Esophagus muscularis mucosa (tissue), 4 donors: ENCODE measurements around the gene PLEKHA3. TPM values are rescaled to one million over a fixed set of nuclear protein-coding genes. Genes with fewer than 3 reads are reported as not detected.
"Not testable (repeated sequence)": the region's sequence is repeated elsewhere in the genome, so short reads cannot be mapped to it uniquely, and the experiment has no call there.

Experiments used
- DNase-seq: peaks from one replicate; pipeline ENCODE4 v3.0.0-alpha.2; 2017; ENCODE audit errors: extremely low spot score
- H3K27ac ChIP-seq, 4 donors: fragments of 200-600 bp; sonication (generic); replicated peaks in 1 of 4; 1 replicate in 3 of 4; 2 replicates in 1 of 4; pipeline ENCODE4 v1.5.1; 2016 to 2019; ENCODE audit warnings: mild to moderate bottlenecking in 1 of 4
- H3K27me3 ChIP-seq, 4 donors: fragments of 200-600 bp; sonication (generic); one replicate each; pipeline versions ENCODE4 v1.5.1 to v1.6.0; 2016 to 2019
- H3K36me3 ChIP-seq, 4 donors: fragments of 200-600 bp; sonication (generic); one replicate each; pipeline ENCODE4 v1.5.1; 2016 to 2019
- H3K4me1 ChIP-seq, 4 donors: fragments of 200-600 bp; sonication (generic); one replicate each; pipeline ENCODE4 v1.5.1; 2016 to 2019
- H3K4me3 ChIP-seq, 4 donors: fragments of 200-600 bp; sonication (generic); 1 replicate in 2 of 4; 2 replicates in 2 of 4; pipeline ENCODE4 v1.5.1; 2016 to 2019; ENCODE audit warnings: mild to moderate bottlenecking in 4 of 4, moderate library complexity in 1 of 4
- H3K9me3 ChIP-seq, 4 donors: fragments of 200-600 bp; sonication (generic); 1 replicate in 3 of 4; 2 replicates in 1 of 4; pipeline ENCODE4 v1.5.1; 2016 to 2019
- CTCF ChIP-seq, 3 experiments: fragments of 200-600 bp in 2 of 3; fragments of 450-650 bp in 1 of 3; sonication (generic) in 2 of 3; IDR thresholded peaks; one replicate each; pipeline ENCODE4 v1.5.1; 2017 to 2019; ENCODE audit warnings: antibody characterized with exemption in 3 of 3, mild to moderate bottlenecking in 2 of 3, moderate library complexity in 1 of 3
- EP300 ChIP-seq: sonication (generic); formaldehyde crosslinking; IDR thresholded peaks from one replicate; pipeline ENCODE4 v1.6.1; 2017; ENCODE audit warnings: antibody characterized with exemption
- POLR2A ChIP-seq: fragments of 450-650 bp; IDR thresholded peaks from one replicate; pipeline ENCODE4 v1.6.1; 2017; ENCODE audit warnings: antibody characterized with exemption, moderate library complexity, mild to moderate bottlenecking, low read depth
- POLR2AphosphoS5 ChIP-seq, 2 donors: sonication (generic); formaldehyde crosslinking; IDR thresholded peaks; one replicate each; pipeline ENCODE4 v1.6.1; 2017; ENCODE audit warnings: antibody characterized with exemption in 2 of 2
- WGBS: methylation state at CpG from one replicate; pipeline ENCODE4 v1.1.5; 2018; 5-methylcytosine and 5-hydroxymethylcytosine counted together
- intact Hi-C: fragments of 100-400 bp; cut with DNase I; formaldehyde crosslinking; loops from one replicate; pipeline ENCODE4 v1.15.1; 2023
- total RNA-seq, 4 donors: library from RNA; depleted of rRNA; stranded (reverse); fragments of >200 nt; gene quantifications; one replicate each; pipeline versions ENCODE4 v1.1.0 to v1.2.1, GENCODE V29; 2016

The PLEKHA3 gene
- total RNA-seq, 4 donors from 2014 or later, result 20.8 to 30.0 (median 26.5) TPM

- WGBS, result 27% methylated on average over 8 of the region's 8 CpGs
- Histone ChIP-seq H3K27ac (peak overlapping the region; percentile 75 to 83 (median 78)), H3K36me3 (peaks cover 3 to 38% (median 8%) of the 10 kb centered on the region in 4 donors), H3K4me3 (peak overlapping the region; percentile 55 to 73 (median 70)), H3K9me3 (no peaks in the 10 kb centered on the region), H3K4me1 (peaks cover 0 to 13% (median 10%) of the 10 kb centered on the region in 4 donors), H3K27me3 (no peaks in the 10 kb centered on the region)
- TF ChIP-seq POLR2A, result no peak
- TF ChIP-seq POLR2AphosphoS5 (IDR thresholded peaks at IDR 0.05), result no peak
- TF ChIP-seq EP300, result no peak
- no peak for TF ChIP-seq CTCF (IDR thresholded peaks at IDR 0.05)
- DNase-seq, result peak; percentile 55
- intact Hi-C loops, result loop anchor here (10.0 kb wide), 1 partner anchor 79 kb away; no protein-coding TSS in a partner anchor
These were observed 43.4 kb downstream of the PLEKHA3 start for GRCh38 chr2:178523596-178524134.

- not testable (repeated sequence) for H3K9me3 ChIP-seq, H3K27me3 ChIP-seq, DNase-seq, H3K27ac ChIP-seq, H3K4me3 ChIP-seq
- peaks cover 0 to 13% (median 10%) of the 10 kb centered on the region in 4 donors for H3K4me1 ChIP-seq
- intact Hi-C loops, result loop anchor here (10.0 kb wide), 1 partner anchor 80 kb away; no protein-coding TSS in a partner anchor
- peaks cover 0 to 45% (median 1%) of the 10 kb centered on the region in 4 donors for H3K36me3 ChIP-seq
- 94% methylated on average over 5 of the region's 5 CpGs for WGBS
These were observed 44.8 kb downstream of the PLEKHA3 start for GRCh38 chr2:178525010-178525409.

GRCh38 chr2:178525460-178525859 is 45.2 kb downstream of the PLEKHA3 start:
- H3K4me3 ChIP-seq, DNase-seq, H3K27me3 ChIP-seq, H3K27ac ChIP-seq, H3K9me3 ChIP-seq: not testable (repeated sequence)
- WGBS, result 75% methylated on average over 1 of the region's 1 CpG
- intact Hi-C loops, result loop anchor here (10.0 kb wide), 1 partner anchor 81 kb away; no protein-coding TSS in a partner anchor
- peaks cover 0 to 50% (median 1%) of the 10 kb centered on the region in 4 donors for H3K36me3 ChIP-seq
- H3K4me1 ChIP-seq, result peaks cover 0 to 13% (median 10%) of the 10 kb centered on the region in 4 donors

- TF ChIP-seq POLR2A (no peak), EP300 (no peak), CTCF (IDR thresholded peaks at IDR 0.05) (no peak), POLR2AphosphoS5 (IDR thresholded peaks at IDR 0.05) (no peak)
- intact Hi-C loops, result loop anchor here (10.0 kb wide), 1 partner anchor 81 kb away; no protein-coding TSS in a partner anchor
- 94% methylated on average over 4 of the region's 4 CpGs for WGBS
- Histone ChIP-seq H3K36me3 (peaks cover 0 to 58% (median 3%) of the 10 kb centered on the region in 4 donors), H3K4me1 (peaks cover 0 to 13% (median 10%) of the 10 kb centered on the region in 4 donors), H3K9me3 (no peaks in the 10 kb centered on the region), H3K27ac (no peak overlapping the region), H3K4me3 (no peak overlapping the region), H3K27me3 (no peaks in the 10 kb centered on the region)
- DNase-seq, result no peak
These were observed 46.0 kb downstream of the PLEKHA3 start for GRCh38 chr2:178526256-178526655.

GRCh38 chr2:178527592-178527991 is 47.3 kb downstream of the PLEKHA3 start:
- TF ChIP-seq POLR2A (no peak), EP300 (no peak), CTCF (IDR thresholded peaks at IDR 0.05) (no peak), POLR2AphosphoS5 (IDR thresholded peaks at IDR 0.05) (no peak)
- WGBS, result 87% methylated on average over 2 of the region's 2 CpGs
- H3K27ac ChIP-seq, result no peak overlapping the region
- peak; percentile 60 for DNase-seq
- intact Hi-C loops, result loop anchor here (10.0 kb wide), 1 partner anchor 83 kb away; no protein-coding TSS in a partner anchor
- peaks cover 0 to 13% (median 10%) of the 10 kb centered on the region in 4 donors for H3K4me1 ChIP-seq
- no peak overlapping the region for H3K4me3 ChIP-seq
- H3K9me3 ChIP-seq, result no peaks in the 10 kb centered on the region
- no peaks in the 10 kb centered on the region for H3K27me3 ChIP-seq
- peaks cover 0 to 71% (median 16%) of the 10 kb centered on the region in 4 donors for H3K36me3 ChIP-seq
